WTC11 (cell line): ENCODE measurements around the gene ILF2. TPM values are rescaled to one million over a fixed set of nuclear protein-coding genes. Genes with fewer than 3 reads are reported as not detected.

Source experiments
- ATAC-seq: fragments of 200-7000 bp; cut with Tn5 transposase; 2 replicates; pipeline ENCODE4 v1.10.0; 2021; ENCODE audit warnings: mild to moderate bottlenecking, moderate library complexity
- CTCF ChIA-PET: fragments of 300-600 bp; sonication (Branson Sonifier 250); formaldehyde crosslinking; loops from one replicate; lab custom pipeline; 2021; ENCODE audit warnings: antibody characterized with exemption; lab: Charles Lee
- POLR2A ChIA-PET: fragments of 350-600 bp; sonication (Branson Sonifier 250); formaldehyde crosslinking; loops from one replicate; lab custom pipeline; 2021; ENCODE audit warnings: antibody characterized with exemption; lab: Charles Lee
- DNase-seq: peaks from one replicate; pipeline ENCODE4 v3.0.0; 2021; ENCODE audit warnings: low spot score
- H3K27ac Mint-ChIP-seq: 2 replicates; pipeline ENCODE4 v1.8.0; 2021; ENCODE audit warnings: mixed read lengths
- H3K27me3 Mint-ChIP-seq: 2 replicates; pipeline ENCODE4 v1.8.0; 2021; ENCODE audit warnings: low read depth, mild to moderate bottlenecking, moderate library complexity, mixed read lengths
- H3K36me3 Mint-ChIP-seq: 2 replicates; pipeline ENCODE4 v1.8.0; 2021; ENCODE audit warnings: mixed read lengths
- H3K4me1 Mint-ChIP-seq: 2 replicates; pipeline ENCODE4 v1.8.0; 2022; ENCODE audit warnings: mixed read lengths
- H3K4me3 Mint-ChIP-seq: 2 replicates; pipeline ENCODE4 v1.8.0; 2021; ENCODE audit warnings: mild to moderate bottlenecking, moderate library complexity, mixed read lengths
- H3K9me3 Mint-ChIP-seq: 2 replicates; pipeline ENCODE4 v1.8.0; 2021; ENCODE audit warnings: mixed read lengths
- EMX1 ChIP-seq: fragments of 250-450 bp; sonication (Bioruptor Pico); IDR thresholded peaks from 2 replicates; pipeline ENCODE4 v1.8.0; 2021; ENCODE audit warnings: mild to moderate bottlenecking
- FOXP1 ChIP-seq: sonication (generic); formaldehyde crosslinking; IDR thresholded peaks from 2 replicates; pipeline ENCODE4 v1.8.0; 2022; ENCODE audit warnings: missing genetic modification reagents, mild to moderate bottlenecking, moderate library complexity, borderline replicate concordance
- GRHL2 ChIP-seq: fragments of 250-450 bp; sonication (Bioruptor Pico); IDR thresholded peaks from 2 replicates; pipeline ENCODE4 v1.8.0; 2022; ENCODE audit warnings: mild to moderate bottlenecking, moderate library complexity; ENCODE audit not compliant: insufficient replicate concordance, severe bottlenecking
- JAZF1 ChIP-seq: fragments of 250-450 bp; sonication (Bioruptor Pico); IDR thresholded peaks from 2 replicates; pipeline ENCODE4 v1.9.0; 2021; ENCODE audit warnings: moderate library complexity, mild to moderate bottlenecking, inconsistent platforms
- MXD4 ChIP-seq: fragments of 250-450 bp; sonication (Bioruptor Pico); IDR thresholded peaks from 2 replicates; pipeline ENCODE4 v1.8.0; 2021; ENCODE audit warnings: mild to moderate bottlenecking, moderate library complexity, borderline replicate concordance
- MYBL2 ChIP-seq: sonication (generic); formaldehyde crosslinking; IDR thresholded peaks from 2 replicates; pipeline ENCODE4 v1.8.1; 2023; ENCODE audit warnings: mild to moderate bottlenecking, moderate library complexity, missing genetic modification reagents
- NFATC4 ChIP-seq: fragments of 250-450 bp; sonication (Bioruptor Pico); IDR thresholded peaks from 2 replicates; pipeline ENCODE4 v1.9.0; 2021; ENCODE audit warnings: mild to moderate bottlenecking
- NFE2L1 ChIP-seq: sonication (generic); formaldehyde crosslinking; IDR thresholded peaks from 2 replicates; pipeline ENCODE4 v1.8.1; 2023; ENCODE audit warnings: missing genetic modification reagents
- NR1H2 ChIP-seq: sonication (generic); formaldehyde crosslinking; IDR thresholded peaks from 2 replicates; pipeline ENCODE4 v1.9.0; 2021; ENCODE audit warnings: mild to moderate bottlenecking, moderate library complexity, missing genetic modification reagents
- ZNF219 ChIP-seq: sonication (generic); formaldehyde crosslinking; IDR thresholded peaks from 2 replicates; pipeline ENCODE4 v1.8.0; 2023; ENCODE audit warnings: missing genetic modification reagents, mild to moderate bottlenecking, borderline replicate concordance
- ZNF416 ChIP-seq: fragments of 250-450 bp; sonication (Bioruptor Pico); IDR thresholded peaks from 2 replicates; pipeline ENCODE4 v1.9.0; 2021; ENCODE audit warnings: mild to moderate bottlenecking, inconsistent platforms
- total RNA-seq: library from RNA; stranded (reverse); gene quantifications from 3 replicates; pipeline ENCODE4 v1.2.3, GENCODE V29; 2021
- TF ChIP-seq, protein P1 (sequence below): sonication (generic); formaldehyde crosslinking; IDR thresholded peaks from 2 replicates; pipeline ENCODE4 v1.8.1; 2023; ENCODE audit warnings: mild to moderate bottlenecking, missing genetic modification reagents
- TF ChIP-seq, protein P2 (sequence below): fragments of 250-450 bp; sonication (Bioruptor Pico); IDR thresholded peaks from 2 replicates; pipeline ENCODE4 v1.9.0; 2021; ENCODE audit warnings: mild to moderate bottlenecking, borderline replicate concordance
- TF ChIP-seq, protein P3 (sequence below): sonication (generic); formaldehyde crosslinking; conservative IDR thresholded peaks from 2 replicates; pipeline ENCODE4 v1.8.1; 2022; ENCODE audit warnings: mild to moderate bottlenecking, missing genetic modification reagents
- TF ChIP-seq, protein P4 (sequence below): fragments of 250-450 bp; sonication (Bioruptor Pico); IDR thresholded peaks from 2 replicates; pipeline ENCODE4 v2.1.2; 2022; ENCODE audit warnings: mild to moderate bottlenecking, moderate library complexity
- TF ChIP-seq, protein P5 (sequence below): fragments of 250-450 bp; sonication (Bioruptor Pico); IDR thresholded peaks from 2 replicates; pipeline ENCODE4 v1.9.0; 2021; ENCODE audit warnings: mild to moderate bottlenecking
- TF ChIP-seq, protein P6 (sequence below): sonication (generic); formaldehyde crosslinking; IDR thresholded peaks from 2 replicates; pipeline ENCODE4 v1.8.1; 2022; ENCODE audit warnings: low read depth, missing genetic modification reagents, borderline replicate concordance
- TF ChIP-seq, protein P7 (sequence below): fragments of 250-450 bp; sonication (Bioruptor Pico); IDR thresholded peaks from 2 replicates; pipeline ENCODE4 v1.8.0; 2021; ENCODE audit warnings: mild to moderate bottlenecking
- TF ChIP-seq, protein P8 (sequence below): sonication (generic); formaldehyde crosslinking; IDR thresholded peaks from 2 replicates; pipeline ENCODE4 v1.8.0; 2023; ENCODE audit warnings: mild to moderate bottlenecking, missing genetic modification reagents

The ILF2 gene
- total RNA-seq, 1 experiment from 2014 or later: 337 TPM

DNA sequence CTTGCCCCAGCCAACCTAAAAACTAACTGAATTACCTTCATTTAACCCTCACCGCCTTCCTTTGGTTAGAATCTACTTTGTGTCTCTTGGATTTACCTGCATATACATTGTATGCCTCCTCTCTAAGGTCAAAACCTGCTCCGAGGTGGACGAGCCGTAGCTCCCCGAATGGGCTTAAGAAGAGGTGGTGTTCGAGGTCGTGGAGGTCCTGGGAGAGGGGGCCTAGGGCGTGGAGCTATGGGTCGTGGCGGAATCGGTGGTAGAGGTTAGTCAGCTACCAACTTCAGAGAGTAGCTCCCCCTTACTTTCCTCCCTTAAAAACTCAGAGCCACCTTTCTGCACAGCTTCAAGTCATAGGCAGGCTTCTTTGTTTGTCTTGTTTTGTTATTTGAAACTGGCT, 27.7 kb downstream of the ILF2 start:
- no peak overlapping the region for H3K4me3 Mint-ChIP-seq
- H3K9me3 Mint-ChIP-seq: no peaks in the 10 kb centered on the region
- peaks cover 73% of the 10 kb centered on the region for H3K36me3 Mint-ChIP-seq
- POLR2A ChIA-PET: interaction anchor here (1.1 to 2.4 kb wide), 2 partner anchors 8 to 9 kb away, joined by 3 to 9 read pairs; partner anchors contain the start of gene CHTOP
- DNase-seq (no peak), ATAC-seq (no peak)
- H3K27ac Mint-ChIP-seq: no peak overlapping the region
- no peaks in the 10 kb centered on the region for H3K27me3 Mint-ChIP-seq
- TF ChIP-seq, protein P1, sequence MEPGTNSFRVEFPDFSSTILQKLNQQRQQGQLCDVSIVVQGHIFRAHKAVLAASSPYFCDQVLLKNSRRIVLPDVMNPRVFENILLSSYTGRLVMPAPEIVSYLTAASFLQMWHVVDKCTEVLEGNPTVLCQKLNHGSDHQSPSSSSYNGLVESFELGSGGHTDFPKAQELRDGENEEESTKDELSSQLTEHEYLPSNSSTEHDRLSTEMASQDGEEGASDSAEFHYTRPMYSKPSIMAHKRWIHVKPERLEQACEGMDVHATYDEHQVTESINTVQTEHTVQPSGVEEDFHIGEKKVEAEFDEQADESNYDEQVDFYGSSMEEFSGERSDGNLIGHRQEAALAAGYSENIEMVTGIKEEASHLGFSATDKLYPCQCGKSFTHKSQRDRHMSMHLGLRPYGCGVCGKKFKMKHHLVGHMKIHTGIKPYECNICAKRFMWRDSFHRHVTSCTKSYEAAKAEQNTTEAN (CRISPR knock-in tag): no peak
- TF ChIP-seq ZNF219 (CRISPR knock-in tag) (no peak), NR1H2 (CRISPR knock-in tag) (no peak), JAZF1 (CRISPR knock-in tag) (no peak), FOXP1 (no peak), NFATC4 (no peak), GRHL2 (CRISPR knock-in tag) (no peak), NFE2L1 (no peak), MXD4 (CRISPR knock-in tag) (no peak)
- TF ChIP-seq, protein P2, sequence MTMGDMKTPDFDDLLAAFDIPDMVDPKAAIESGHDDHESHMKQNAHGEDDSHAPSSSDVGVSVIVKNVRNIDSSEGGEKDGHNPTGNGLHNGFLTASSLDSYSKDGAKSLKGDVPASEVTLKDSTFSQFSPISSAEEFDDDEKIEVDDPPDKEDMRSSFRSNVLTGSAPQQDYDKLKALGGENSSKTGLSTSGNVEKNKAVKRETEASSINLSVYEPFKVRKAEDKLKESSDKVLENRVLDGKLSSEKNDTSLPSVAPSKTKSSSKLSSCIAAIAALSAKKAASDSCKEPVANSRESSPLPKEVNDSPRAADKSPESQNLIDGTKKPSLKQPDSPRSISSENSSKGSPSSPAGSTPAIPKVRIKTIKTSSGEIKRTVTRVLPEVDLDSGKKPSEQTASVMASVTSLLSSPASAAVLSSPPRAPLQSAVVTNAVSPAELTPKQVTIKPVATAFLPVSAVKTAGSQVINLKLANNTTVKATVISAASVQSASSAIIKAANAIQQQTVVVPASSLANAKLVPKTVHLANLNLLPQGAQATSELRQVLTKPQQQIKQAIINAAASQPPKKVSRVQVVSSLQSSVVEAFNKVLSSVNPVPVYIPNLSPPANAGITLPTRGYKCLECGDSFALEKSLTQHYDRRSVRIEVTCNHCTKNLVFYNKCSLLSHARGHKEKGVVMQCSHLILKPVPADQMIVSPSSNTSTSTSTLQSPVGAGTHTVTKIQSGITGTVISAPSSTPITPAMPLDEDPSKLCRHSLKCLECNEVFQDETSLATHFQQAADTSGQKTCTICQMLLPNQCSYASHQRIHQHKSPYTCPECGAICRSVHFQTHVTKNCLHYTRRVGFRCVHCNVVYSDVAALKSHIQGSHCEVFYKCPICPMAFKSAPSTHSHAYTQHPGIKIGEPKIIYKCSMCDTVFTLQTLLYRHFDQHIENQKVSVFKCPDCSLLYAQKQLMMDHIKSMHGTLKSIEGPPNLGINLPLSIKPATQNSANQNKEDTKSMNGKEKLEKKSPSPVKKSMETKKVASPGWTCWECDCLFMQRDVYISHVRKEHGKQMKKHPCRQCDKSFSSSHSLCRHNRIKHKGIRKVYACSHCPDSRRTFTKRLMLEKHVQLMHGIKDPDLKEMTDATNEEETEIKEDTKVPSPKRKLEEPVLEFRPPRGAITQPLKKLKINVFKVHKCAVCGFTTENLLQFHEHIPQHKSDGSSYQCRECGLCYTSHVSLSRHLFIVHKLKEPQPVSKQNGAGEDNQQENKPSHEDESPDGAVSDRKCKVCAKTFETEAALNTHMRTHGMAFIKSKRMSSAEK: no peak
- TF ChIP-seq, protein P3, sequence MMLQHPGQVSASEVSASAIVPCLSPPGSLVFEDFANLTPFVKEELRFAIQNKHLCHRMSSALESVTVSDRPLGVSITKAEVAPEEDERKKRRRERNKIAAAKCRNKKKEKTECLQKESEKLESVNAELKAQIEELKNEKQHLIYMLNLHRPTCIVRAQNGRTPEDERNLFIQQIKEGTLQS (CRISPR knock-in tag): no peak
- TF ChIP-seq, protein P4, sequence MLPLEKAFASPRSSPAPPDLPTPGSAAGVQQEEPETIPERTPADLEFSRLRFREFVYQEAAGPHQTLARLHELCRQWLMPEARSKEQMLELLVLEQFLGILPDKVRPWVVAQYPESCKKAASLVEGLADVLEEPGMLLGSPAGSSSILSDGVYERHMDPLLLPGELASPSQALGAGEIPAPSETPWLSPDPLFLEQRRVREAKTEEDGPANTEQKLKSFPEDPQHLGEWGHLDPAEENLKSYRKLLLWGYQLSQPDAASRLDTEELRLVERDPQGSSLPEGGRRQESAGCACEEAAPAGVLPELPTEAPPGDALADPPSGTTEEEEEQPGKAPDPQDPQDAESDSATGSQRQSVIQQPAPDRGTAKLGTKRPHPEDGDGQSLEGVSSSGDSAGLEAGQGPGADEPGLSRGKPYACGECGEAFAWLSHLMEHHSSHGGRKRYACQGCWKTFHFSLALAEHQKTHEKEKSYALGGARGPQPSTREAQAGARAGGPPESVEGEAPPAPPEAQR (CRISPR knock-in tag): no peak
- TF ChIP-seq, protein P5, sequence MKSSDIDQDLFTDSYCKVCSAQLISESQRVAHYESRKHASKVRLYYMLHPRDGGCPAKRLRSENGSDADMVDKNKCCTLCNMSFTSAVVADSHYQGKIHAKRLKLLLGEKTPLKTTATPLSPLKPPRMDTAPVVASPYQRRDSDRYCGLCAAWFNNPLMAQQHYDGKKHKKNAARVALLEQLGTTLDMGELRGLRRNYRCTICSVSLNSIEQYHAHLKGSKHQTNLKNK (CRISPR knock-in tag): no peak
- H3K4me1 Mint-ChIP-seq: peaks cover 8% of the 10 kb centered on the region
- CTCF ChIA-PET: interaction anchor here (1.2 to 2.2 kb wide), 3 partner anchors 14 to 71 kb away, joined by 4 to 11 read pairs (median 4); partner anchors contain the start of gene NPR1

DNA sequence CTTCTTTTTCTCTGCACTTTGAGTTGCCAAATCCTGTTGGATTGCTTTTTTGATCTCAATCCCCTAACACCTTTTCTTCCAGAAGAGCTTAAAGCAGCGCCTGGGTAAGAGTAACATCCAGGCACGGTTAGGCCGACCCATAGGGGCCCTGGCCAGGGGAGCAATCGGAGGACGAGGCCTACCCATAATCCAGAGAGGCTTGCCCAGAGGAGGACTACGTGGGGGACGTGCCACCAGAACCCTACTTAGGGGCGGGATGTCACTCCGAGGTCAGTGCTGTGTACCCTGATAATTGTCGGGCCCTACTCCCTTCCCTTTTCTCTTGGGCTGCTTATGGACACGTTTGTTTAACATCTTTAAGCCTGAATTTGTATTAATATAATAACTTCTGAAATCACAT, 28.6 kb downstream of the ILF2 start:
- Mint-ChIP-seq H3K27ac (no peak overlapping the region), H3K4me3 (no peak overlapping the region), H3K27me3 (no peaks in the 10 kb centered on the region), H3K4me1 (peaks cover 2% of the 10 kb centered on the region), H3K9me3 (no peaks in the 10 kb centered on the region), H3K36me3 (peaks cover 80% of the 10 kb centered on the region)
- ATAC-seq: no peak
- CTCF ChIA-PET: interaction anchor here (1.2 kb wide), 1 partner anchor 13 kb away, joined by 4 read pairs; no protein-coding TSS in a partner anchor
- POLR2A ChIA-PET: interaction anchor here (2.4 kb wide), 1 partner anchor 8 kb away, joined by 9 read pairs; the partner anchor contains the start of gene CHTOP
- no peak for DNase-seq
- TF ChIP-seq, protein P6, sequence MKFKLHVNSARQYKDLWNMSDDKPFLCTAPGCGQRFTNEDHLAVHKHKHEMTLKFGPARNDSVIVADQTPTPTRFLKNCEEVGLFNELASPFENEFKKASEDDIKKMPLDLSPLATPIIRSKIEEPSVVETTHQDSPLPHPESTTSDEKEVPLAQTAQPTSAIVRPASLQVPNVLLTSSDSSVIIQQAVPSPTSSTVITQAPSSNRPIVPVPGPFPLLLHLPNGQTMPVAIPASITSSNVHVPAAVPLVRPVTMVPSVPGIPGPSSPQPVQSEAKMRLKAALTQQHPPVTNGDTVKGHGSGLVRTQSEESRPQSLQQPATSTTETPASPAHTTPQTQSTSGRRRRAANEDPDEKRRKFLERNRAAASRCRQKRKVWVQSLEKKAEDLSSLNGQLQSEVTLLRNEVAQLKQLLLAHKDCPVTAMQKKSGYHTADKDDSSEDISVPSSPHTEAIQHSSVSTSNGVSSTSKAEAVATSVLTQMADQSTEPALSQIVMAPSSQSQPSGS (CRISPR knock-in tag): no peak
- TF ChIP-seq, protein P7, sequence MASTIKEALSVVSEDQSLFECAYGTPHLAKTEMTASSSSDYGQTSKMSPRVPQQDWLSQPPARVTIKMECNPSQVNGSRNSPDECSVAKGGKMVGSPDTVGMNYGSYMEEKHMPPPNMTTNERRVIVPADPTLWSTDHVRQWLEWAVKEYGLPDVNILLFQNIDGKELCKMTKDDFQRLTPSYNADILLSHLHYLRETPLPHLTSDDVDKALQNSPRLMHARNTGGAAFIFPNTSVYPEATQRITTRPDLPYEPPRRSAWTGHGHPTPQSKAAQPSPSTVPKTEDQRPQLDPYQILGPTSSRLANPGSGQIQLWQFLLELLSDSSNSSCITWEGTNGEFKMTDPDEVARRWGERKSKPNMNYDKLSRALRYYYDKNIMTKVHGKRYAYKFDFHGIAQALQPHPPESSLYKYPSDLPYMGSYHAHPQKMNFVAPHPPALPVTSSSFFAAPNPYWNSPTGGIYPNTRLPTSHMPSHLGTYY (CRISPR knock-in tag): no peak
- TF ChIP-seq ZNF416: no peak
- no peak for TF ChIP-seq MYBL2 (CRISPR knock-in tag)
- no peak for TF ChIP-seq FOXP1
- TF ChIP-seq, protein P8, sequence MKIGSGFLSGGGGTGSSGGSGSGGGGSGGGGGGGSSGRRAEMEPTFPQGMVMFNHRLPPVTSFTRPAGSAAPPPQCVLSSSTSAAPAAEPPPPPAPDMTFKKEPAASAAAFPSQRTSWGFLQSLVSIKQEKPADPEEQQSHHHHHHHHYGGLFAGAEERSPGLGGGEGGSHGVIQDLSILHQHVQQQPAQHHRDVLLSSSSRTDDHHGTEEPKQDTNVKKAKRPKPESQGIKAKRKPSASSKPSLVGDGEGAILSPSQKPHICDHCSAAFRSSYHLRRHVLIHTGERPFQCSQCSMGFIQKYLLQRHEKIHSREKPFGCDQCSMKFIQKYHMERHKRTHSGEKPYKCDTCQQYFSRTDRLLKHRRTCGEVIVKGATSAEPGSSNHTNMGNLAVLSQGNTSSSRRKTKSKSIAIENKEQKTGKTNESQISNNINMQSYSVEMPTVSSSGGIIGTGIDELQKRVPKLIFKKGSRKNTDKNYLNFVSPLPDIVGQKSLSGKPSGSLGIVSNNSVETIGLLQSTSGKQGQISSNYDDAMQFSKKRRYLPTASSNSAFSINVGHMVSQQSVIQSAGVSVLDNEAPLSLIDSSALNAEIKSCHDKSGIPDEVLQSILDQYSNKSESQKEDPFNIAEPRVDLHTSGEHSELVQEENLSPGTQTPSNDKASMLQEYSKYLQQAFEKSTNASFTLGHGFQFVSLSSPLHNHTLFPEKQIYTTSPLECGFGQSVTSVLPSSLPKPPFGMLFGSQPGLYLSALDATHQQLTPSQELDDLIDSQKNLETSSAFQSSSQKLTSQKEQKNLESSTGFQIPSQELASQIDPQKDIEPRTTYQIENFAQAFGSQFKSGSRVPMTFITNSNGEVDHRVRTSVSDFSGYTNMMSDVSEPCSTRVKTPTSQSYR (CRISPR knock-in tag): no peak
- no peak for TF ChIP-seq EMX1
